HCT116 (cell line): ENCODE measurements around the gene HRH2. TPM values are rescaled to one million over a fixed set of nuclear protein-coding genes. Genes with fewer than 3 reads are reported as not detected.

Source experiments
- ATAC-seq: fragments of 200-7000 bp; cut with Tn5 transposase; 2 replicates; pipeline ENCODE4 v1.9.1; 2020; ENCODE audit warnings: mild to moderate bottlenecking, moderate library complexity
- BruUV-seq: library from RNA; stranded (reverse); fragments of 400-500 nt; replicated peaks from 2 replicates; lab custom pipeline; 2021; lab: Mats Ljungman, UMichigan
- CTCF ChIA-PET: fragments of 300-600 bp; sonication (Branson Sonifier 250); formaldehyde crosslinking; loops from one replicate; lab custom pipeline; 2021; ENCODE audit warnings: antibody characterized with exemption; lab: Charles Lee
- POLR2A ChIA-PET: fragments of 300-600, 350-600 bp; sonication (Branson Sonifier 250); formaldehyde crosslinking; loops from one replicate; lab custom pipeline; 2021; ENCODE audit warnings: antibody characterized with exemption; lab: Charles Lee
- RAD21 ChIA-PET, 2 experiments: fragments of 300-600 bp; sonication (Branson Sonifier 250); formaldehyde crosslinking; loops; one replicate each; lab custom pipeline; 2023; ENCODE audit warnings: low total read pairs in 2 of 2; ENCODE audit not compliant: uncharacterized antibody in 2 of 2, unreplicated experiment in 2 of 2, low non-redundant PET in 1 of 2; lab: Charles Lee
- DNase-seq: peaks from one replicate; pipeline ENCODE4 v3.0.0-alpha.2; 2010; ENCODE audit warnings: low read depth, low spot score
- H2AFZ ChIP-seq: fragments of 200-600 bp; shearing (Covaris generic), sonication (generic); 2 replicates; pipeline ENCODE4 v1.6.1; 2017; ENCODE audit warnings: low read depth, mixed run types, mixed read lengths, antibody characterized with exemption, low read length; ENCODE audit not compliant: poor library complexity, severe bottlenecking
- H3K27ac ChIP-seq: 2 replicates; pipeline ENCODE4 v1.5.1; 2012; ENCODE audit warnings: low read depth, low read length
- H3K27me3 ChIP-seq: fragments of 200-600 bp; sonication (generic); 2 replicates; pipeline ENCODE4 v1.6.1; 2016; ENCODE audit warnings: mixed run types, low read length, mixed read lengths; ENCODE audit not compliant: insufficient read depth
- H3K36me3 ChIP-seq, 2 experiments: fragments of 200-500 bp in 1 of 2; fragments of 200-600 bp in 1 of 2; sonication (Bioruptor generic) in 1 of 2; sonication (generic) in 1 of 2; 2 replicates each; pipeline versions ENCODE4 v1.5.1 to v1.6.1; 2014 to 2016; ENCODE audit warnings: low read length in 2 of 2, inconsistent platforms in 1 of 2, mixed read lengths in 1 of 2, mixed run types in 1 of 2; ENCODE audit not compliant: insufficient read depth in 2 of 2, control insufficient read depth in 1 of 2
- H3K4me1 ChIP-seq, 2 experiments: fragments of 200-600 bp in 1 of 2; sonication (generic) in 1 of 2; 2 replicates each; pipeline versions ENCODE4 v1.5.1 to v1.6.1; 2012 to 2017; ENCODE audit warnings: low read length in 2 of 2, inconsistent platforms in 1 of 2, mild to moderate bottlenecking in 1 of 2, mixed read lengths in 1 of 2, mixed run types in 1 of 2, moderate library complexity in 1 of 2; ENCODE audit not compliant: insufficient read depth in 2 of 2, control insufficient read depth in 1 of 2
- H3K4me2 ChIP-seq: fragments of 200-600 bp; sonication (generic); 2 replicates; pipeline ENCODE4 v1.6.1; 2017; ENCODE audit warnings: mixed run types, low read length, mixed read lengths
- H3K4me3 ChIP-seq, 2 experiments: fragments of 200-600 bp in 1 of 2; sonication (generic) in 1 of 2; replicated peaks in 1 of 2; 2 replicates each; pipeline ENCODE4 v1.5.1; 2011 to 2016; ENCODE audit warnings: low read length in 2 of 2, control low read depth in 1 of 2, low read depth in 1 of 2, mild to moderate bottlenecking in 1 of 2, mixed read lengths in 1 of 2, mixed run types in 1 of 2
- H3K79me2 ChIP-seq: fragments of 200-600 bp; sonication (generic); 2 replicates; pipeline ENCODE4 v1.6.1; 2017; ENCODE audit warnings: mild to moderate bottlenecking, mixed run types, low read length, moderate library complexity, mixed read lengths; ENCODE audit not compliant: insufficient read depth
- H3K9ac ChIP-seq: fragments of 200-600 bp; sonication (generic); 2 replicates; pipeline ENCODE4 v1.6.1; 2016; ENCODE audit warnings: low read length, mixed read lengths
- H3K9me2 ChIP-seq: fragments of 200-600 bp; sonication (generic), shearing (Covaris generic); 2 replicates; pipeline ENCODE4 v1.6.1; 2017; ENCODE audit warnings: mixed run types, mild to moderate bottlenecking, moderate library complexity; ENCODE audit not compliant: insufficient read depth
- H3K9me3 ChIP-seq, 2 experiments: fragments of 200-500 bp in 1 of 2; fragments of 200-600 bp in 1 of 2; sonication (Bioruptor generic) in 1 of 2; sonication (generic) in 1 of 2; 2 replicates each; pipeline ENCODE4 v1.6.1; 2014 to 2017; ENCODE audit warnings: low read length in 2 of 2, mixed read lengths in 2 of 2, inconsistent platforms in 1 of 2, low read depth in 1 of 2, mild to moderate bottlenecking in 1 of 2, mixed run types in 1 of 2, moderate library complexity in 1 of 2; ENCODE audit not compliant: control insufficient read depth in 1 of 2, insufficient read depth in 1 of 2
- H4K20me1 ChIP-seq: fragments of 200-600 bp; sonication (generic), shearing (Covaris generic); 2 replicates; pipeline ENCODE4 v1.6.1; 2017; ENCODE audit warnings: mixed run types, mild to moderate bottlenecking, moderate library complexity; ENCODE audit not compliant: insufficient read depth
- CBX3 ChIP-seq: IDR thresholded peaks from 2 replicates; pipeline ENCODE4 v1.6.1; 2012; ENCODE audit warnings: low read depth
- CEBPB ChIP-seq: IDR thresholded peaks from 2 replicates; pipeline ENCODE4 v1.6.1; 2012; ENCODE audit warnings: low read depth
- ELF1 ChIP-seq: IDR thresholded peaks from 2 replicates; pipeline ENCODE4 v1.6.1; 2012; ENCODE audit warnings: low read depth, borderline replicate concordance
- EZH2 ChIP-seq: fragments of 200-600 bp; sonication (generic); IDR thresholded peaks from 2 replicates; pipeline ENCODE4 v1.6.1; 2017; ENCODE audit warnings: antibody characterized with exemption, mixed run types
- EZH2phosphoT487 ChIP-seq: fragments of 200-600 bp; IDR thresholded peaks from 2 replicates; pipeline ENCODE4 v1.6.1; 2018; ENCODE audit warnings: antibody characterized with exemption, borderline replicate concordance
- FOSL1 ChIP-seq: IDR thresholded peaks from 2 replicates; pipeline ENCODE4 v1.6.1; 2012; ENCODE audit warnings: low read depth
- JUND ChIP-seq: IDR thresholded peaks from 2 replicates; pipeline ENCODE4 v1.6.1; 2012
- POLR2A ChIP-seq: IDR thresholded peaks from 2 replicates; pipeline ENCODE4 v1.7.0; 2011; ENCODE audit warnings: borderline replicate concordance; ENCODE audit not compliant: insufficient read depth, insufficient read length; ENCODE audit errors: extremely low read depth
- SIN3A ChIP-seq: IDR thresholded peaks from 2 replicates; pipeline ENCODE4 v1.6.1; 2012; ENCODE audit warnings: low read depth
- SRF ChIP-seq: IDR thresholded peaks from 2 replicates; pipeline ENCODE4 v1.6.1; 2012; ENCODE audit warnings: low read depth
- TCF7L2 ChIP-seq: IDR thresholded peaks from 2 replicates; pipeline ENCODE4 v1.7.0; 2011; ENCODE audit warnings: borderline replicate concordance, inconsistent platforms; ENCODE audit not compliant: insufficient read depth, insufficient read length; ENCODE audit errors: extremely low read depth
- ZBTB33 ChIP-seq: IDR thresholded peaks from 2 replicates; pipeline ENCODE4 v1.6.1; 2011; ENCODE audit warnings: mild to moderate bottlenecking, low read length, moderate library complexity; ENCODE audit not compliant: insufficient replicate concordance; ENCODE audit errors: extremely low read depth
- ZFX ChIP-seq: fragments of 450-650 bp; IDR thresholded peaks from 2 replicates; pipeline ENCODE4 v1.6.1; 2017
- ZNF274 ChIP-seq: fragments of 200-500 bp; sonication (Bioruptor generic); IDR thresholded peaks from 2 replicates; pipeline ENCODE4 v1.6.1; 2014; ENCODE audit warnings: mild to moderate bottlenecking, low read depth, low read length, inconsistent platforms
- intact Hi-C: fragments of 100-400 bp; cut with micrococcal nuclease; formaldehyde crosslinking; loops from 2 replicates; pipeline ENCODE4 v1.10.0; 2022
- total RNA-seq: library from RNA; stranded (reverse); gene quantifications from one replicate; pipeline ENCODE4 v1.2.1, GENCODE V29; 2021; ENCODE audit not compliant: unreplicated experiment
- TF ChIP-seq, protein P1 (sequence below): IDR thresholded peaks from 2 replicates; pipeline ENCODE4 v1.6.1; 2012
- TF ChIP-seq, protein P2 (sequence below), 3 experiments: fragments of 200-600 bp in 1 of 3; sonication (generic) in 1 of 3; IDR thresholded peaks in 2 of 3; conservative IDR thresholded peaks in 1 of 3; 2 replicates each; pipeline ENCODE4 v1.5.1; 2012 to 2017; ENCODE audit warnings: low read depth in 2 of 3, low read length in 2 of 3, antibody characterized with exemption in 1 of 3, borderline replicate concordance in 1 of 3, control low read depth in 1 of 3, mild to moderate bottlenecking in 1 of 3, mixed read lengths in 1 of 3, mixed run types in 1 of 3, moderate library complexity in 1 of 3; ENCODE audit not compliant: insufficient read depth in 1 of 3
- TF ChIP-seq, protein P3 (sequence below): IDR thresholded peaks from 2 replicates; pipeline ENCODE4 v1.6.1; 2012

HRH2 gene
- total RNA-seq, 1 experiment from 2014 or later: 0.12 TPM

GRCh38 chr5:175693741-175694140, 35.9 kb downstream of the HRH2 start:
- no peaks in the 10 kb centered on the region for H4K20me1 ChIP-seq
- H3K4me2 ChIP-seq: no peak overlapping the region
- no peaks in the 10 kb centered on the region for H3K36me3 ChIP-seq
- TF ChIP-seq FOSL1: no peak
- TF ChIP-seq, all 23 proteins: peak for 0
- peaks cover 3 to 14% of the 10 kb centered on the region in 2 experiments; a peak in 3 of 4 replicates for H3K4me1 ChIP-seq
- ChIA-PET RAD21 (no interaction called here), POLR2A (no interaction called here), CTCF (no interaction called here)
- H3K27ac ChIP-seq: no peak overlapping the region
- H3K4me3 ChIP-seq: no peak overlapping the region
- no peaks in the 10 kb centered on the region for H3K79me2 ChIP-seq
- no peak overlapping the region for H3K9ac ChIP-seq
- no peak for DNase-seq
- no peak for ATAC-seq
- no TSS peak for BruUV-seq
- H3K27me3 ChIP-seq: no peaks in the 10 kb centered on the region
- no peak overlapping the region for H2AFZ ChIP-seq
- H3K9me2 ChIP-seq: no peaks in the 10 kb centered on the region
- H3K9me3 ChIP-seq: no peaks in the 10 kb centered on the region
- intact Hi-C loops: no loop called here

DNA sequence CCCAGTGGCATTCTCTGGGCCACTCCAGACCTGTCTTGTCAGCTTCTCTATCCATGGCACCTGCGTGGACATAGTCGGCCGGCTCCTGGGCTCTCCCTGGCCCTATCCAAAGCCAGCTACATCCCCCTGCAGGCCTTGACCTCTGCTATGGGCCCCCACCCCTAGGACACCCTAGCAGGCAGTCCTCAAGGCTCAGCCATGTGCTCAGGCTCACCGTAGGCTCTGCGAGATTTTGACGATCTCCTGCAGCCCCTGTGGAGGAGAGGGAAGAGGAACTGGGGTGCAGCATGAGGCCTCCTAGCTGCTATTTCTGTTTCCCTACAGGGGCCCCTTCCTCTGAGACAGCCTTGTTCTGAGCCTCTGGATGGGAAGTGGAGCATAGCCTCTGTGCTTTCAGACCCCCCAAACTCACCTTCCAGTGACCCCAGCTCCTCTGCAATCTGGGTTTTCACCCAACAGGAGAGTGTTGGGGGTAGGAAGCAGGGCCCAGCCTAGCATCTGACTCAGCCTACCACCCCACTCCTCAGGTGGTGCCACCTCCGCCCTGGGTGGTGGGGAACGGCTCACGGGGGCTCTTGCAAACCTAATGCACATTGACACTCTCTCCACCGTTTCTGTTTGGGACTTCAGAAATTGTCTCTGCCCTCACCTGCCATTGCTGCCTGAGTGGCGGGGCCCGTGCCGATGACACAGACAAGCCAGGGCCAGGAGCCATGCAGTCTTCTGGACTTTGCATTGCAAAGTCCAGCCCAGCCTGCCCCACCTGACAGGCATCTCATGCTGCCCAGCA, 36.7 kb downstream of the HRH2 start:
- H3K9ac ChIP-seq: no peak overlapping the region
- ChIA-PET RAD21 (no interaction called here), POLR2A (no interaction called here), CTCF (no interaction called here)
- H3K36me3 ChIP-seq: no peaks in the 10 kb centered on the region
- H4K20me1 ChIP-seq: no peaks in the 10 kb centered on the region
- H2AFZ ChIP-seq: no peak overlapping the region
- no peaks in the 10 kb centered on the region for H3K27me3 ChIP-seq
- H3K9me2 ChIP-seq: no peaks in the 10 kb centered on the region
- DNase-seq: no peak
- no peak for ATAC-seq
- H3K27ac ChIP-seq: no peak overlapping the region
- no peak overlapping the region for H3K4me3 ChIP-seq
- no peak overlapping the region for H3K4me2 ChIP-seq
- peaks cover 3 to 14% of the 10 kb centered on the region in 2 experiments; a peak in 3 of 4 replicates for H3K4me1 ChIP-seq
- intact Hi-C loops: no loop called here
- H3K9me3 ChIP-seq: no peaks in the 10 kb centered on the region
- no TSS peak for BruUV-seq
- H3K79me2 ChIP-seq: no peaks in the 10 kb centered on the region
- TF ChIP-seq, protein P1, sequence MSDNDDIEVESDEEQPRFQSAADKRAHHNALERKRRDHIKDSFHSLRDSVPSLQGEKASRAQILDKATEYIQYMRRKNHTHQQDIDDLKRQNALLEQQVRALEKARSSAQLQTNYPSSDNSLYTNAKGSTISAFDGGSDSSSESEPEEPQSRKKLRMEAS: no peak
- TF ChIP-seq CEBPB: no peak
- no peak for TF ChIP-seq FOSL1
- no peak for TF ChIP-seq EZH2phosphoT487
- no peak for TF ChIP-seq SIN3A
- no peak for TF ChIP-seq ZBTB33
- TF ChIP-seq, protein P2, sequence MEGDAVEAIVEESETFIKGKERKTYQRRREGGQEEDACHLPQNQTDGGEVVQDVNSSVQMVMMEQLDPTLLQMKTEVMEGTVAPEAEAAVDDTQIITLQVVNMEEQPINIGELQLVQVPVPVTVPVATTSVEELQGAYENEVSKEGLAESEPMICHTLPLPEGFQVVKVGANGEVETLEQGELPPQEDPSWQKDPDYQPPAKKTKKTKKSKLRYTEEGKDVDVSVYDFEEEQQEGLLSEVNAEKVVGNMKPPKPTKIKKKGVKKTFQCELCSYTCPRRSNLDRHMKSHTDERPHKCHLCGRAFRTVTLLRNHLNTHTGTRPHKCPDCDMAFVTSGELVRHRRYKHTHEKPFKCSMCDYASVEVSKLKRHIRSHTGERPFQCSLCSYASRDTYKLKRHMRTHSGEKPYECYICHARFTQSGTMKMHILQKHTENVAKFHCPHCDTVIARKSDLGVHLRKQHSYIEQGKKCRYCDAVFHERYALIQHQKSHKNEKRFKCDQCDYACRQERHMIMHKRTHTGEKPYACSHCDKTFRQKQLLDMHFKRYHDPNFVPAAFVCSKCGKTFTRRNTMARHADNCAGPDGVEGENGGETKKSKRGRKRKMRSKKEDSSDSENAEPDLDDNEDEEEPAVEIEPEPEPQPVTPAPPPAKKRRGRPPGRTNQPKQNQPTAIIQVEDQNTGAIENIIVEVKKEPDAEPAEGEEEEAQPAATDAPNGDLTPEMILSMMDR (IDR thresholded peaks at IDR 0.05 in 2 of 3, conservative IDR thresholded peaks at IDR 0.05 in 1 of 3; ENCODE audit: borderline replicate concordance in 1 of 3, insufficient read depth in 1 of 3, low read depth in 2 of 3, low read length in 2 of 3): no peak
- TF ChIP-seq JUND: no peak
- no peak for TF ChIP-seq CBX3
- no peak for TF ChIP-seq TCF7L2
- no peak for TF ChIP-seq EZH2
- TF ChIP-seq ZFX: no peak
- no peak for TF ChIP-seq SRF
- no peak for TF ChIP-seq ELF1
- TF ChIP-seq POLR2A: no peak
- no peak for TF ChIP-seq ZNF274
- TF ChIP-seq, protein P3, sequence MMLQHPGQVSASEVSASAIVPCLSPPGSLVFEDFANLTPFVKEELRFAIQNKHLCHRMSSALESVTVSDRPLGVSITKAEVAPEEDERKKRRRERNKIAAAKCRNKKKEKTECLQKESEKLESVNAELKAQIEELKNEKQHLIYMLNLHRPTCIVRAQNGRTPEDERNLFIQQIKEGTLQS: no peak
